B cell (primary cell): ENCODE measurements around the gene MVK.

Experiments used
- CTCF ChIP-seq: fragments of 200-600 bp; IDR thresholded peaks from one replicate; pipeline ENCODE4 v1.8.0; 2022; ENCODE audit warnings: antibody characterized with exemption, mild to moderate bottlenecking
- EZH2 ChIP-seq: IDR thresholded peaks from 2 replicates; pipeline ENCODE4 v1.6.1; 2012; ENCODE audit warnings: borderline replicate concordance, low read depth, mild to moderate bottlenecking, moderate library complexity, low read length; ENCODE audit not compliant: insufficient read depth, poor library complexity, severe bottlenecking

GRCh38 chr12:109613649-109614455 lies 40.3 kb downstream of the MVK start:
- TF ChIP-seq CTCF (no peak), EZH2 (no peak)
